Measurements from ENCODE around the gene CPLX4. TPM values are rescaled to one million over a fixed set of nuclear protein-coding genes. Genes with fewer than 3 reads are reported as not detected.

The CPLX4 gene
- total and polyA plus RNA-seq, 11 donors: not detected

GRCh38 chr18:59352250-59352855 lies 33.9 kb upstream of the CPLX4 start:
- WGBS, 4 donors: 69 to 79% (median 74%) methylated on average over 3 of the region's 3 CpGs
- intact Hi-C loops (cut with DNase I): no loop called here
- Histone ChIP-seq H3K27me3 (no peaks in the 10 kb centered on the region), H3K9me3 (no peaks in the 10 kb centered on the region), H3K4me3 (no peak overlapping the region), H3K4me1 (peaks cover 0 to 25% (median 5%) of the 10 kb centered on the region in 12 donors), H3K36me3 (peaks cover 5 to 87% (median 82%) of the 10 kb centered on the region in 9 donors), H3K27ac (no peak overlapping the region)
- ATAC-seq (no peak), DNase-seq (no peak)
- TF ChIP-seq CTCF (IDR thresholded peaks at IDR 0.05) (no peak), POLR2A (IDR thresholded peaks at IDR 0.05) (no peak)

GRCh38 chr18:59345556-59345955 lies 27.1 kb upstream of the CPLX4 start:
- ATAC-seq: no peak
- no peaks in the 10 kb centered on the region for H3K27me3 ChIP-seq
- DNase-seq: no peak
- no peaks in the 10 kb centered on the region for H3K4me1 ChIP-seq
- intact Hi-C loops (cut with DNase I): no loop called here
- TF ChIP-seq CTCF (IDR thresholded peaks at IDR 0.05): no peak
- no peak for TF ChIP-seq POLR2A (IDR thresholded peaks at IDR 0.05)
- WGBS, 4 donors: 96 to 100% (median 98%) methylated on average over 4 of the region's 4 CpGs
- peaks cover 0 to 21% (median 1%) of the 10 kb centered on the region in 12 donors for H3K9me3 ChIP-seq
- H3K36me3 ChIP-seq: peaks cover 3 to 97% (median 81%) of the 10 kb centered on the region in 9 donors
- H3K4me3 ChIP-seq: no peak overlapping the region
- no peak overlapping the region for H3K27ac ChIP-seq

- H3K27ac ChIP-seq: no peak overlapping the region
- intact Hi-C loops (cut with DNase I): no loop called here
- H3K9me3 ChIP-seq: peaks cover 0 to 27% (median 4%) of the 10 kb centered on the region in 12 donors
- WGBS, 4 donors: 0 to 65% (median 0%) methylated on average over 1 of the region's 1 CpG
- no peak for ATAC-seq
- no peak for TF ChIP-seq CTCF (IDR thresholded peaks at IDR 0.05)
- TF ChIP-seq POLR2A (IDR thresholded peaks at IDR 0.05): no peak
- no peaks in the 10 kb centered on the region for H3K4me1 ChIP-seq
- no peak for DNase-seq
- H3K36me3 ChIP-seq: peaks cover 3 to 96% (median 81%) of the 10 kb centered on the region in 9 donors
- no peak overlapping the region for H3K4me3 ChIP-seq
- H3K27me3 ChIP-seq: no peaks in the 10 kb centered on the region
These were observed 26.5 kb upstream of the CPLX4 start for GRCh38 chr18:59344996-59345395.

- intact Hi-C loops (cut with DNase I): no loop called here
- Histone ChIP-seq H3K4me1 (no peaks in the 10 kb centered on the region), H3K36me3 (peaks cover 8 to 96% (median 81%) of the 10 kb centered on the region in 9 donors), H3K27me3 (no peaks in the 10 kb centered on the region), H3K4me3 (no peak overlapping the region), H3K9me3 (peaks cover 0 to 31% (median 4%) of the 10 kb centered on the region in 12 donors), H3K27ac (no peak overlapping the region)
- 94 to 97% (median 95%) methylated on average over 2 of the region's 2 CpGs for WGBS, 4 donors
- DNase-seq: no peak
- no peak for TF ChIP-seq POLR2A (IDR thresholded peaks at IDR 0.05)
- TF ChIP-seq CTCF (IDR thresholded peaks at IDR 0.05): no peak
- ATAC-seq: no peak
These were observed 25.5 kb upstream of the CPLX4 start for GRCh38 chr18:59343926-59344325.

All from heart left ventricle (tissue), 16 donors.